Stimulated activated CD4-positive, alpha-beta T cell treated with anti-CD3 and anti-CD28 coated beads, Interleukin-2, amount 100 ng/mL, for 48 hours (primary cell): ENCODE results near the gene JMJD1C.

Experiments used
- DNase-seq, 2 donors: peaks; one replicate each; pipeline ENCODE4 v3.0.0-alpha.2; 2020

JMJD1C gene

DNA sequence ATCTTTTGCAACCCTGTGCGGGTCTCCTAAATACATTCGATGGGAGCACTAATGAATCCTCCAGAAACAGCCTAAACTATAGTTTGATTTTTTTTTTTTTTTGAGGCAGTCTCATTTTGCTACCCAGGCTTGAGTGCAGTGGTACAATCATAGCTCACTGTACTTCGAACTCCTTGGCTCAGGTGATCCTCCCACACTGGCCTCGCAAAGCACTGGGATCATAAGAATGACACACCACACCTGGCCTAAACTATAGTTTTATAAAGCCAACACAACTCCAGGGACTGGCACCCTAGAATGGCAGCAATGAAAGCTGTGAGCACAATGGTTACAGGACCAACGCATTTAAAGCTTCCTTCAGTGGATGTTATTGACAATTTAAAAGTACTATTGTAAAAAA is 14.5 kb upstream of the JMJD1C start:
- DNase-seq, result no peak

DNA sequence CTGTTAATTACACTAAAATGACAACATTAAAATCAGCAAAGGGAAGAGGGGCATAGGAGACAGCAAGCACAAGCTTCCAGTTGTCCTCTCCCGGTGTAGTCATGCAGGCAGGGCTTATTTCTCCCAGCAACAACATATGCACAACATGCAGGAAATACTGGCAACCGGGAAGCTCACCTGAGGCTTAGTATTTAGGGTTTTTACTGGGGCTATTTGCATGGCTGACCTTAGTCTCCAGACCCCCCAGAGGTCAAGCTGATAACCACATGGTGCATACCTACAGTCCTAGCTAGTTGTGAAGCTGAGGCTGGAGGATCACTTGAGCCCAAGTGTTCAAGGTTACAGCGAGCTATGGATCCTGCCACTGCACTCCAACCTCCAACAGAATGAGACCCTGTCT is 12.8 kb upstream of the JMJD1C start:
- no peak for DNase-seq

- no peak for DNase-seq
Observed at GRCh38 chr10:63477927-63478326, 12.2 kb upstream of the JMJD1C start.

DNA sequence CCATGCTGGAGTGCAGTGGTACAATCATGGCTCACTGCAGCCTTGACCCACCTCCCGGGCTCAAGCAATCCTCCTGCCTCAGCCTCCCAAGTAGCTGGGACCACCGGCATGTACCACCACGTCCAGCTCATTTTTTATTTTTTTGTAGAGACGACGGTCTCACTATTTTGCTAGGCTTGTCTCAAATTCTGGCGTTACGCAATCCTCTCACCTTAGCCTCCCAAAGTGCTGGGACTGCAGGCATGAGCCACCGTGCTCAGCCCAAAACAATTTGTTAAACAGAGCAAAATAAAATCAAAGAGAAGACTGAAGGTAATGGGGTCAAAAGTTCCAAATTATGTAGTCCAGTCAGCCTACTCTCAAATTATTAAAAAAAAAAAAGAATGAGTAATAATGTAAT is 8.7 kb upstream of the JMJD1C start:
- no peak for DNase-seq

- no peak for DNase-seq
Observed at GRCh38 chr10:63470928-63471327, 5.2 kb upstream of the JMJD1C start.

- no peak for DNase-seq
Observed at GRCh38 chr10:63468947-63469346, 3.2 kb upstream of the JMJD1C start.

- no peak for DNase-seq
Observed at GRCh38 chr10:63467841-63468240, 2.1 kb upstream of the JMJD1C start.

DNA sequence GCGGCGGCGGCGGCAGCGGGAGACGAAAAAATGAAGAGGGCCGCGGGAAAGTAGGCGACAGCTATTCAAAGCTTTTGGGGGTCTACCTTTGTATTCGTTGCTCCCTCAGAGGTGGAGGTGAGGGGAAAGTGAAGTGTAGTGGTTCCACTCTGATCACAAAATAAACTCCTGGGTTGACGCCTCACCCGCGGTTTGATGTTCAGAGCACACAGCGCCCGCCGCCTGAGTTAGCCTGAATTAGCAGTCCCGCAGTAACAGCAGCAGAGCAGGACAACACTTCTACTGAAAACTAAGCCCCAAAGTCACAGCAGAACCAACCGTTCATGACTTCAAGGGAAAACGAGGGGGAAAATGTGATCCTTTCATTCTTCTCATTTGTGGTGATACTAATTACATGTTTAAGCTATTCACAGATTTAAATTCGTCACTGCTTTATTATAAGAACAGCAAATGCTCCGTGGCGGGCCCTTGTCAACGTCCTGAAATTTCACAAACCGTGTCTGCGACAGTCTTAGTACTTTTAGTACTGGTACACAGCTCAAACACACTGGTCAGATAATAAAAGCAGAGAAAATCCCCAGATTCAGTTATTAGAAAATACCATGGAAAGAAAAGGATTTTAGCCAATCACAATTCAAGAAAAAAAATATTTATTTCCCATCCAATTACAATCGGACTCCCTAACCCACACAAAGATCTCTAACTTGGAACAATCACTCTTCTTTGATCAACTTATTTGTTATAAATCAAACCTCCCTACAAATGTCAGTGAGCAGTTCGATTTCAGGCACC is 563 bp upstream of the JMJD1C start:
- DNase-seq, result peak; percentile 7 to 11

DNA sequence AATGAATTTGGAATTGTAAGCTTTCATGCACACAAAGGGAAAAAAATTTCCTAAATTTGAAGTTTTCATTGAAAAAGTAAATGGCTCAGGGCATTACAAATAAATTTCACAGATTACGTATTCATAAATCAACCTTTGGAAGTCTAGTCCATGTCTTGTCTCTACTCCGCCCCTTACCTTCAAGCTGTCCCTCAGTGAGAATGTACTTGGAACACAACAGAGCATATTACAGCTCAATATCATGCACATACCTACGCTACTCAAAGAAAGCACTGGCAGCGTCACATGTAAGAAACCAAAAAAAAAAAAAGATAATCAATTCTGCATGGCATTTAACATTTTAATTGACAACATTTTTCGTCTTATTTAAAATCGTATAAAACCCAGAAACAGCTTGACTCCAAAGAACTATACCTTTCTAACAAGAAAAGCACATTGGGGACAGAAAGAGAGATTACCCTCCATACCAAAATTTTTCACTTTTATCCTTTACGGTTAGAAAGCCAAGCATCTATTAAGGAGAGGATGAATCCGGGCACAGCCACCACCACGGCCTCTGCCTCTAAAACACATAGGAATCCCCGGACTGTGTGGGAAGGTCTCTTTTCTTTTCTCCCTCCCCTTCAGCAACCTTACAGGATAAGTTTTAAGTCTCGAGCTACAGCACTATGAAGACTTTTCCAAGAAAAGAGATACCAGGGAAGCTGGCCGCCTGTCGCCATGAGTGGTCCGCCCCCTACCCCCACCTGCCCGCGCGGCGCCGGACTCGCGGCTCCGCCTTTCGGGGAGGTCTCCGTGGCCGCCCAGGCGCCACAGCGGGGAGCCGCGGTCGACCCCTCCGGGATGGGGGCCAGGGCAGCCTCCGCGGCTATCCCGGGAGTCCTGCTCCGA is 1.1 kb downstream of the JMJD1C start:
- DNase-seq, result no peak

GRCh38 chr10:63462442-63462841 is 3.3 kb downstream of the JMJD1C start:
- DNase-seq, result no peak

- no peak for DNase-seq
Observed at GRCh38 chr10:63458177-63458576, 7.6 kb downstream of the JMJD1C start.

DNA sequence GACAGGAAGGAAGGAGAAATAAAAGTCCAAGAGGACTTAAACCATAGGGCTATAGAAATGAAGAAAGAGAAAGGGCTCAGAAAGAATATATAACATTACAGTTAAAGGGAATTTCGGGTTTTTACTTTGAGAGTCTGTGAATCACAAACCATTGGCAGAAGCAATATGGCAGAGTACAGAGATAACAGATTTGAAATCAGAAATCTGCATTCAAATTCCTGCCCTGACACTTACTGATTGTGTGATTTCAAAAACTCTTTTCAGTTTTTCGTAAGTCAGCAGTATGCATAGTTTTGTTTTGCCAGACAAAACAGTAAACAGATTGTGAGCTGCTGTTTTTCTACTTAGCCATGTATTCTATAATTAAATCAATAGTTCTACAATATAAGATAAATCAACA is 8.2 kb downstream of the JMJD1C start:
- no peak for DNase-seq

DNA sequence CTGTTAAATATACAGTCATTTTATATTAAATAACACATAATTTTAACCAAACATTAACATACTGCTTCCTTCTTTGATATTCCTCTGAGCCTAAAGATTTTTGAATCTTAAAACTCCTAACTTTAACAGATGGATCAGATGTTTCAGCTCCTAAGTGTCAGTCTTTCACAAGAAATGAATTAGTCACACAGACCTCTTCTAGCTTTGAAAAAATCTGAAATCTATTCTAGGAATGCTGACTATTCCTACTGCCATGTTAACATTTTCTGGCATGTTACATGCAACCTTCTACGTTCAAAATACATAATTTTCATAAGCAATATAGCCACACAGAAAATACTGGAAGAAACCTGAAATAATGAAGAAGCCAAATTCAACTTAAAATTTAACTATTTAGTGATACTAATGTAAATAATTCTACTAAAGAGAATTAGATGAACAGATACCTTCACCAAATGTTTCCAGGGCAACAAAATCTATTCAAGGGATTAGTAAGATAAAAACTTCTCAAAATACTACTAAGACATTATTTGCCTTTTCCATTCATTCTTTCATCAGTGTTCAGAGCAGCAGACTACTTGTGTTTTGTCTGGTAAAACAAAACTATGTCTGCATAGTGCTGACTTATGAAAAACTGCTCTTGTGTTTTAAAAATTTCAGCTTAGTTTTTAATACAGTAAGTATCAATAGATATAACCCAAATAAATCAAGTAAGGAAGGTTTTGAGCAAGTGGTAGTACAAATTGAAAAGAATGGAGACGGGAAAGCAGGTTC is 9.2 kb downstream of the JMJD1C start:
- no peak for DNase-seq

DNA sequence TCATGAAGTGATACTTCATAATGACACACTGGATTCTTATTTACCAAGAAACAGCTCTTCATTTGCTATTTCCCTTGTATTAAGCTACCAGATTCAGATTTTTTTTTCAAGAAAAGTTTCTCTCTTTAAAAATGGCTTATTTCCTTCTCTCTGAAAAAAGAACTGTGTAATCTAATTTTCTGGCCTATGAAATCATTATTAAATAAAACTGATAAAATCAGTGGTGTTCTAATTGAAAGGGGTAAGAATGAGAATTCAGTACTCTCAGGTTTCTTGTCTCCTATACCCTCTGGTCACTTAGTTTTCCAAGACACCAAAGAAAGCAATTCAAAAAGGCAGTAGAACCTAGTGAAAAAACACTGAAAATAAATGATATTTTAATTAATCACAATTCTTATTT is 10.3 kb downstream of the JMJD1C start:
- no peak for DNase-seq

- DNase-seq, result no peak
Observed at GRCh38 chr10:63454631-63455030, 11.1 kb downstream of the JMJD1C start.

- DNase-seq, result no peak
Observed at GRCh38 chr10:63452524-63452923, 13.3 kb downstream of the JMJD1C start.

GRCh38 chr10:63446716-63447440 is 18.9 kb downstream of the JMJD1C start:
- DNase-seq, result no peak

GRCh38 chr10:63441404-63441803 is 24.4 kb downstream of the JMJD1C start:
- no peak for DNase-seq

- DNase-seq, result no peak
Observed at GRCh38 chr10:63439607-63440006, 26.2 kb downstream of the JMJD1C start.

DNA sequence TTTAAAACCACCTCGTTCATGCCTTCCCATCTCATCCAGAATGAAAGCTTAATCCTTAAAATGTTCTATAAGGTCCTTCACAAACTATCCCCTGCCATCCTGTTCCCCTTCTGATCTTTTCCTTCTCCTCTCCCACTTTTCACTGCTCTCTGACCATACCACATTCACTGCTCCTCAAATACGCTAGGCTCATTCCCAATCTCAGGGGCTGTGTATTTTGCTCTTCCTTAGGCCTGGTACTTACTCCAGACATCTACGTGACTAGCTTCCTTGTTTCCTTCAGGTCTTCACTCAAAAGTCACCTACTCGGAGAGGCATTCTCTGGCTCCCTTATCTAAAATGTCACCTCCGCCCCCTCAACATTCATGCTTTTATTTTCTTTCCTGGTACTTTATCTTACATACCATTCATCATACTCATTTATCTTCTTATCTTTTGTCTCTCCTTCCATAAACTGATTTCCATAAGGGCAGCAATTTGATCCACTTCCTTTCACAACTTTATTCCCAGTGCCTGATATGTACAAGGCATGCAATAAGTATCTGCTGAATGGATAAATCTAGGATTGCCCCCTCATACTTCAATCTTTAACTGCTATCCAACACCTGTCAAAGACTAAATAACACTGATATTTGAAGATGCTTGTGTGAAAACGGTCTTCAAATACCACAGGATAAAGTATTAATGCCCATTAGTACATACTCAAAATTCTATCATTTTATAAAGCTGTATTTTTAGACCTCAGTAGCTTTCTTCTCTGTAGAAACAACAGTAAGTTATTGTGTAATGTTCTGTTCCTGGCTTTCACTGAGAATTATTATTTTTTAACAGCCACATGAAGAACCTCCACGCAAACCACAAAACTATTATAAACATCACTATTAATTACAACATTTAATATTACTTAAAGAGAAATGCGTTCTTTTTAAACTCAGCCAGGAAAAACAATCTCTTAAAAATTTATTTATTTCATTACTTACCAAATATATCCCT is 27.0 kb downstream of the JMJD1C start:
- DNase-seq, result no peak
